Ovary (tissue), 3 donors: Measurements from ENCODE around the gene FNBP1.

Source experiments
- EP300 ChIP-seq: sonication (generic); formaldehyde crosslinking; IDR thresholded peaks from one replicate; pipeline ENCODE4 v1.6.1; 2017; ENCODE audit warnings: antibody characterized with exemption
- POLR2A ChIP-seq: fragments of 450-650 bp; IDR thresholded peaks from one replicate; pipeline ENCODE4 v1.6.1; 2017; ENCODE audit warnings: antibody characterized with exemption, mild to moderate bottlenecking, moderate library complexity
- TF ChIP-seq, protein P1 (sequence below), 3 donors: fragments of 450-650 bp in 2 of 3; fragments of 200-600 bp in 1 of 3; IDR thresholded peaks; one replicate each; pipeline versions ENCODE4 v1.5.1 to v1.8.0; 2016 to 2022; ENCODE audit warnings: antibody characterized with exemption in 3 of 3, mild to moderate bottlenecking in 1 of 3
- donor health status: DM: no; HTN: no; CAD: no.

DNA sequence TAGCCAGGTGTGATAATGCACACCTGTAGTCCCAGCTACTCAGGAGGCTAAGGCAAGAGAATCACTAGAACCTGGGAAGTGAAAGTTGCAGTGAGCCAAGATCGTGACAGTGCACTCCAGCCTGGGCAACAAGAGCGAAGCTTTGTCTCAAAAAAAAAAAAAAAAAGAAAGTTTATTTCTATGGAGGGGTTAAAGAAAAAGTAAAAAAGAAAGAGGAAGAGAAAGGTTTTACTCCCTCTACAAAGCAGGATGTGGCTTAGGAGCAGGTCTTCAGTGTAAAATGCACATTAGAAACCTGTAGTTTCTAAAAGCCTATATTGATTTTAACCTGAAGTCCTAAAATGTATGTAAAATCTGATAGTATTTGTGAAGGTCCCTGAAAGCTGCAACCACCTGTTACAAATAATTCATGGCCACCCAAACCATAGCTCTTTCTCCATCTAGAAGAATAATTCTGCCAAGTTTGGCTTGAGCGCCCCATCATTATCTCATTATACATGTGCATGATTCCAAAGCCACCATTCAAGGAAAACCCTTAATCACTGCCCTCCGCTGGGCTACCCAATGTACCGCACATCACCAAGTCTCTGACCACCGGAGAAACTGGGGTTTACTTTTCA, 3.4 kb downstream of the FNBP1 start:
- no peak for TF ChIP-seq POLR2A
- TF ChIP-seq, protein P1, sequence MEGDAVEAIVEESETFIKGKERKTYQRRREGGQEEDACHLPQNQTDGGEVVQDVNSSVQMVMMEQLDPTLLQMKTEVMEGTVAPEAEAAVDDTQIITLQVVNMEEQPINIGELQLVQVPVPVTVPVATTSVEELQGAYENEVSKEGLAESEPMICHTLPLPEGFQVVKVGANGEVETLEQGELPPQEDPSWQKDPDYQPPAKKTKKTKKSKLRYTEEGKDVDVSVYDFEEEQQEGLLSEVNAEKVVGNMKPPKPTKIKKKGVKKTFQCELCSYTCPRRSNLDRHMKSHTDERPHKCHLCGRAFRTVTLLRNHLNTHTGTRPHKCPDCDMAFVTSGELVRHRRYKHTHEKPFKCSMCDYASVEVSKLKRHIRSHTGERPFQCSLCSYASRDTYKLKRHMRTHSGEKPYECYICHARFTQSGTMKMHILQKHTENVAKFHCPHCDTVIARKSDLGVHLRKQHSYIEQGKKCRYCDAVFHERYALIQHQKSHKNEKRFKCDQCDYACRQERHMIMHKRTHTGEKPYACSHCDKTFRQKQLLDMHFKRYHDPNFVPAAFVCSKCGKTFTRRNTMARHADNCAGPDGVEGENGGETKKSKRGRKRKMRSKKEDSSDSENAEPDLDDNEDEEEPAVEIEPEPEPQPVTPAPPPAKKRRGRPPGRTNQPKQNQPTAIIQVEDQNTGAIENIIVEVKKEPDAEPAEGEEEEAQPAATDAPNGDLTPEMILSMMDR (IDR thresholded peaks at IDR 0.05): no peak
- no peak for TF ChIP-seq EP300
